ENCODE results near the gene EBF3. TPM values are rescaled to one million over a fixed set of nuclear protein-coding genes. Genes with fewer than 3 reads are reported as not detected.

EBF3 gene
- total RNA-seq, 1 experiment from 2014 or later = not detected

DNA sequence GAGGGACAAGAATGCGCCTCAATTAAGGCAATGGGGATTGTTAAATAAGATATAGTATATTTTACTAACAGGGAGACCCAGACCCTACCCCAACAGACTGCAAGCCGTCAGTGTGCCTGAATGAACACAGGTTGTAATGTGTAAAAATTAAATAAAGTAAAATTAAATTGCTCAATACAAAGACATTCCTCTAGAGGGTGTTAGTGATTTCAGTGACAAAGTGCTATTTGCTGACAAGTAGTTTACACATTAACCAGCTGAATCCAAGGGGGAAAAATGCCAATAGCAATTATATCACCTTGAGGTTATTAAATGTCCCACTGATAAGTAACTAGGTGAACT is 110.5 kb downstream of the EBF3 start:
- peak; percentile 3 for DNase-seq (ENCODE audit: low read depth)

DNA sequence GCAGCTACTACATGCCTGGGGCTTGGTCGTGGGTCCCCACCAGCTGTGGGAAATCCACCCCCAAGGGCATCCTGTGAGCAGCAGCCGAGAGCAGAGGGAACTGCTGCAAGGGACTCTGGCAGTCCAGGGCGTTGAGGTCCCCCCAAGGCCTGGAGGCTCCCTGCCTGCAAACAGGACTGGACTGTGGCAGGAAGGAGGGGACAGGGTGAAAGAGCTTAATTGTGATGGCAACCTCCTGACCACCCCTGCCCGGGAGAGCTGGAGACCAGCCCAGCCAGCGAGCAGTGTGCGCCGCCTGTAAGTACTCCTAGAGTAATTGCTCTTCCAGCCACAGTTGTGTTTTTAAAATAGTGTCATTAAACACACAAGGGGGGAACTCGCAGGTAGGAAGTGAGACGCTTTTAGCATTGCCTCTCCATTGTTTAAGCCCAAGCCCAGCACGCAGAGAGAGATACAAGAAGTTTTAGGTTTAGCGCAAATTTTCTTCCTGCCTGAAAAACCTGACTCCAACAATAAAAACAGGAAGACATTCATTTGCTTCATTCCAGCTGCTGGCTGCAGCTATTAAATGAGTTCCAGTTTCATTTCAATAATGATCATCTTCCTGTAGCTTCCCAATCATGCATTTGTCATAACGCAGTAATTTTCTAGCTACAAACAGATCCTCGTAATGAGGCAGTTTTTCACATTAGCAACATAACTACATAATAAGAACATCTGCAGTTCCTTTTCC is 111.1 kb downstream of the EBF3 start:
- DNase-seq (ENCODE audit: low read depth) = no peak

DNA sequence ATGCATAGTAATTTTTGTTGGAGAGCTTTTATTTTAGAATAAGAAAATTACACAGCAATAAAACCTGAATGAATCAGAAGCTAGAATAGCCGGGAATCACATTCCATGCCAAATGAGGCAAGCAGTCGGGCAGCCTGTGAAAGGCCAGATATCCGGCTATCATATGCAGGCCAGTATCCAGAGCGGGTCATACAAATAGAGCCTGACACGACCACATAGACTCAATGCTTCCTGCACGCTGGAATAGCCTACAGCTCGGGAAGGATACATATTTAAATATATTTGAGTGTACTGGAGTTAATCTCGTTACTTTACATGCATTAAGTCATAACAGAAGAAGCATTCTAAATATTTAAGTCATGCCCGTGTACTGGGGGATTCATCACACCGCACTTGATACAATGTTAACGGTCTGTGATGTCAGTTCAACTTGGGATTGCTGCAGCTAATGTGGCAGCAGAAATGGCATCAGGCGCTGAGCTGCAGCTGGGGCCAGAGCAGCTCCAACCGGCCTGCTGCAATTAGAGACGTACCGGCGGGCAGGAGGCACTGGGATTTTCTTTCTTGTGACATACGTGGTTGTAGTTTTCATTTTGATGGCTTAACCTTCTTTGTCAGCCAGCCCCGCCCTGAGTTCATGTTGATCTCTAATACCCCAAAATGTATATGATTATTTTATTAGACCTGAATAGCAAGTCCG is 112.0 kb downstream of the EBF3 start:
- DNase-seq (ENCODE audit: low read depth) = no peak

DNA sequence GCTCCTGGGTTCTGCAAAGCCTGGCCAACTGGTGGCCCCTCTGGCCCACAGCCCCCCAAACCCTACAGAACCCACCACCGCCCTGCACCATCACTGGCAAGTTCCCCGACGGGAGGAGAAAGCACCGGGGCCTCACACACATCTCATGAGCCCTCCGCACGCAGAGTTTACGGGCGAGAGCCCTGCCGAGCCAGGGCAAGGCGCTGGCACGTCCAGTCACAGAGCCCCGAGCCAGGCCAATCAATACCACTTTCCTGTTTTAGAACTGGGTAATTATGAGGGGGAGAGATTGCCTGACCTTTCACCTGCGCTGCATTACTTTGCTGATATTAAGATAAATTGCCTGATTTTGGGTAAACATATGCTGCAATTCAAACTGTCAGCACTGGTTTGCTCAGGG is 113.3 kb downstream of the EBF3 start:
- DNase-seq (ENCODE audit: low read depth) = no peak

DNA sequence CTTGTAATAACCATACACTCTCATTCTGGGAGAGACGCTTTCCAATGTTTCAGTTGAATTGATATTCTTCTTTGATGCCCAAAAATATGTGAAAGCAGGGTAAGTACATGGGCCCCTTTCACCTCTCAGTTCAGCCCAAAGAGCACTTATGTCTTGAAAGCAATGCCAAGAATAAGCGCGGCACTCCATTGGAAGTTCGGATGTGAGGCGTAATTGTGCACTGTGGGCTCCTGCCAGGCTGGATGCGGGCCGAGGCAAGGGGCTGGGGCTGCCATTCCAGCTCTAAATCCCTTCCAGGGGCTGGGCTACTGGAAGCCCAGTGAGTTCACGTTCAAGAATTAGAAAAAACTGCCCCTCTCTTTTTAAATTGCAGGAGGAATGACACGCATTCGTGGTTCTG is 113.8 kb downstream of the EBF3 start:
- DNase-seq (ENCODE audit: low read depth) = no peak

DNA sequence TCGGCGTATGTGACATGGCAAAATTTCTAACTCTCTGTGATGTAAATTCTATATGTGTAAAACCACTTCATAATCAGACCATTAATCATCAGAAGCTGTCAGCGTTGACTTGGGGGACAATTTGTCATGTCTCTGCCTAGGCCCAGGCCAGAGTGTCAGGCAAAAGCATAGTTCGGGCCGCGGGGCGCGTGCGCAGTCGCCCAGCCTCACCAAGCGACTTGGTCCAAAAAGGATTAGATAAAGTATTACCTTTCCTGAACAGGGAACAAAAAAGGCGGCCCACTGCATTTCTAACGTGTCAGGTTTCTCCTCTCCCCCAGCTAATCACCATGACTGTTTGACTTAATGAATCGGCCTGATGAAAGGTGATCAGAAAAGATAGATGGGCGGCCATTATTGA is 114.2 kb downstream of the EBF3 start:
- DNase-seq (ENCODE audit: low read depth) = no peak

DNA sequence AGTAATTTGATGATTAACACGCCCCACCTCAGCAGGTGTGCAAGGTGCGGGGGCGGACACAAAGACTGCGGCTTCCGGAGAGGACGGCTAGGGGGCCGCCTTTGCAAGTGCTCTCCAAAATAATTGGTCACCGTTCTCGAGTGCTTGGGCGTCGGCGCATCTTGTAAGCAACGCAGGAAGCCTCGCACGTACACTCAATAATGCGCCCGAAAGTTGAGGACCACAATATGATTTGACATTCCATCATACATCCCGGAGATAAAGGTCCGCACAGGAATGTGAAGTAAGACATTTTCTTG is 114.7 kb downstream of the EBF3 start:
- DNase-seq (ENCODE audit: low read depth) = no peak

DNA sequence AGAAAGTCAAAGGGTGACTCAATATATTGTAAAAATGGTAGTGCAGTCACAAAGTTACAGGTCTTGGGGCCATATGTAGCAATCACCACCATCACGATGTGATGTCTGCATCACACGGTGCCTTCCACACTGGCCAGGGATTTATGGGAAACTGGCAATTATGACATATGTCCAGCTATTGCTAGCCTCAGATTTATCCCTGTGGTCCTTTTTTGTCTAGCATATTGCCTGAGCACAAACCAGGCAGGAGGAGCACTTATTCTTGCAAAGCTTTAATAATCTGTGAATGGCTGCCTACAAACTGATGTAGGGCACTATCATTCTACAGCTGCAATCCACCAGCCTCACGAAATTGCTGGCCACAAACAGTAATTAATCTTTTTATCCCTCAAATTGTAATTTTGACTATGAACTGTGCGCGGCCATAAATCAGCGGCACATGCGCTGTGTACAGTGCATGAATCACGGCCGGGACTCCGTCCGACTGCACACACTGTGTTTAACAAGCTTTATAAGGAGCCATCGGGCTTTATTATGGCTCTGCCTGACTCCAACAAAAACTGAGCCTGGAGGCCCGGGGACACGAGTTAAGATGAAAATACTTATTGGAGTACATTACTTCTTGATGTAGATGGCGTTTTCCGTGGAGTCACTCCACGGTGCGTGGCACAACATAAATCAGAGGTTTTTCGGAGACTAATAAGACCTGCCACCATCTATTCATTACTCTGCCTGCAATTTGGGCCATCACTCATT is 115.2 kb downstream of the EBF3 start:
- DNase-seq (ENCODE audit: low read depth) = no peak

DNA sequence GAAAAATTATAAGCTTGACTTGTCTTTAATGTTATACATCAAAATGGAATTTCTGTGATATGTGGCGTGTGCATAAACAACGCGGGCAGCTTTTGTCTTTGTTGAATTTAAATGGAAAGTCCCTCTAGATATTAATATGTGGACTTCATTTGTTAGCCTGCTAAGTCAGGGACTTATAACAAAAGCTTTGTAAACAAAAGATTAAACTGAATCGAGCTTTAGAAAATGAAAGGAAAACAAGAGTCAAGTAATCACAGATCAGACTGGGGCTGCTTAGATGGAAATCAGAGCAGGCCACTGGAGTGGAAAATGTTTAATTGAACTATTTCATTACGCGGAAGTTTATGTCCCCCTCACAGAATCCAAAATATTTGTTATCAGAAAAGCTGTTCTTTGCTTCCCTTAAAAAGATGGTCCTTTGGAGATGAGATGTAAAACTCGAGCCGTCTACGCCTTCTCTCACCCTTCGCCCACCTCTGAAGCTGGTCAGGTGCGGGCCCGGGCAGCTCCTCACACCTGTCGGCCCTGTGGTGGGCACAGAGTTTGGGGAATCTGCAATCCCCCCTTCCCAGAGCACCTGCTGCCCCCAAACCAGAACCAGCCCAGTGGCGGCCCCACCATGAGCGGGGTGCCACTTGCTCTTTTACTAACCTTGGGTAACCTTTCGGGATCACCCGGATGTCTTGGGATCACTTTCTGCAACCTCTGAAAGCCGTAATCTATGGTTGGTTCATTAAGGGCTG is 116.2 kb downstream of the EBF3 start:
- DNase-seq (ENCODE audit: low read depth) = no peak

DNA sequence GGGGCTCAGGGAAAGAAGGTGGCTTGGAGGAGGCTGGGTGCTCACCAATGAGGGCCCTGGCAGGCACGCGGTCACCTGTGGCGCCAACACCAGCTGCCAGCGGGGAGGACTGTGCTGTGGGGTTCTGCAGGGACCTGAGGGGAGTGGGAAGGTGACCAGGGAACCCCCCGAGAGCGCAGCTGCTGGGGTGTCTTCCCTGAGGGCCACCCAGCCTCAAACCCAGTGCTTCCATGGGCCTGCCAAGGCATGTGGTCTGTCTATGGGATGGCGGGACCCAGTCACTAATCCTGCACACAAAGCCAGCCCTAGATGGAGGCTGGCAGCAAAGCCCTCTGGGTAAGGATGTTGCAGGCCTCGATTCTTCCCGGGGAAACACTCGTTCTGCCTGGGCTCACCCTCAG is 117.1 kb downstream of the EBF3 start:
- no peak for DNase-seq (ENCODE audit: low read depth)

DNA sequence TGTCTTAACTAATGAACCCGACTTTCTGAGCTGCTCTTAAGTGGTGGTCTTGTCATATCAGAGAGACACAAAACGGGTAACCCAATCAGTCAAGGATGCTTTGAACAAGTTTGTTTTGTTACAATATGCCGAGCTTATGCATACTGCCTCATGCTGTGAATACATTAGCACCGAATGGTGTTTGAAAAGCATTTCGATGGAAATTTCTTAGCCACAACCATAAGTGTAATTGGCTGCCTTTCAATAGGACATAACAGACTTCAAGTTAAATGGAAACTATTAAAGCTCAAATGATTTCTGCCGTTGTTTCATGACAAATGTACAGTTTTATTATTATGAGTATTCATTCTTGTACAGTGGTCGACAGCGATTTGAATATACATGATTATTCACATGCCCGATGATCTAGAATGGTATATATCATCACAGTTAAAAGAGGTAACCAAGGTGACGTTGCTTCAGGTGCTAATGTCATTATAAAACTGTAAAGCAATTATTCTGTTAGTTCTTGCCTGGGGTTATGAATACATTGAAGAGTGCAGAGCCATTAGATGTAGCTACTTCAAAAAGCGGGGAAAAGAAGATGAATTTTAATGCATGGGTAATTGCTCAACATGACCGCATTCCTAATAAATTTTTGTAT is 118.8 kb downstream of the EBF3 start:
- DNase-seq (ENCODE audit: low read depth) = no peak

DNA sequence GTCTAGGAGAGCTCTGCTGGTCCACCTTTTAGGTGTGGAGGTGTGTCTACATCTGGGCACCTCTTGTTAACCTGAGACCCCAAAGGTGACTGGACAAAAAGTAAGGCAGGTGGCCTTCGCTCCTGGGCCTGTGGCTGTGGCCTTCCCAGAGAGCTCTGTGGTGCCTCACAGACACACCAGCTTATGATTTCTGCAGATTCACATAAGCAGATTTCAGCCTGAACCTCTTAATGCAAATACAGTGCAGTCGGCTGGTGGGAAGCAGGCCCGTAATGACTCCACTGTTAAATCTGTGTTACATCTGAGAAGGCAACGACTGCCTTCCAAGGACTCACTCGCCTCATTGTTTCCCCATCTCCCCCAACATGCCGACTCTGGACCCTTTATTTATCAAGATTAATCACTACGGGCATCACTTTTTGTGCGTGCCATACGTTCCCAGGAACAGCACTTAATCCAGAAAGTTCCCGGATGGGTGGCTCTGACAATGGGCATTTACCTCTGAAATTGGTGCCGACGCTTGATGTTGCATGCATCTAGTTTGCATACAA is 119.8 kb downstream of the EBF3 start:
- no peak for DNase-seq (ENCODE audit: low read depth)

DNA sequence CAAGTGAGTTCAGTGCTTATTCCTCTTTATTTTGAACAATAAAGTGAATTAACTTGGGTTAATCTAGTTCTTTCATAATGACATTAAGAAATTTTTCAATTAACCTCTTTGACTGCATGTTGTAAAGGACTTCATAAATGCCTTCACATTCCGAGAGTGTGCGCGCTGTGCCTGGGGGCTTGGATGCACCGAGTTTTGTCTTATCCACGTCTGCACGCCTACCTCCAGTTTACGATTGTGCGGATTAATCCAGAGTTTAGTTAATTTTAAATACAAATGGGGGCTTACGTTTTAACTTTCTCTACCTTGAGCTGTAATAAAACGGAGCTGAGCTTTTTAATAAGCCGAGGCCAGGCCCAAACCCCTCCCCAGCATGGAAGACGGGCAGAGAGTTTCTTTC is 120.4 kb downstream of the EBF3 start:
- DNase-seq (ENCODE audit: low read depth) = no peak

DNA sequence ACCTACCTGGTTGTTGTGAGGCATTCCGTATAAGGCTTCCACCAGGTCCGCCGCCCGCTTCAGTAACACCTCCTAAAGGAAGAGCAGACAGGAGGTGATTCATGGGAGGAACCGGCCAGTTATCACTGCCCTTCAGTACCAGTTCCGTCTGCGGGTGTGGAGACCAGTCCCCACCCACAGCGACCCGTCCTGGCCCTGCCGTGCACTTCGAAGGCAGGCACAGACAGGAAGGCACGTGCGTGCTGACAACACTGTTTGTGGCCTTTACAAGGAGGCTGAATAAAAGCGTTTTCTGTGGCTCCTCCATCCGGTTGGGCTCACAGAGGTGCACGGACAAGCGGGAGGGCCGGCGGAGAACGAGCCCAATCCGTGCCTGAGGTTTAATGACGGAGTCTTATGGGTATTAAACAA is 120.9 kb downstream of the EBF3 start:
- no peak for DNase-seq (ENCODE audit: low read depth)

DNA sequence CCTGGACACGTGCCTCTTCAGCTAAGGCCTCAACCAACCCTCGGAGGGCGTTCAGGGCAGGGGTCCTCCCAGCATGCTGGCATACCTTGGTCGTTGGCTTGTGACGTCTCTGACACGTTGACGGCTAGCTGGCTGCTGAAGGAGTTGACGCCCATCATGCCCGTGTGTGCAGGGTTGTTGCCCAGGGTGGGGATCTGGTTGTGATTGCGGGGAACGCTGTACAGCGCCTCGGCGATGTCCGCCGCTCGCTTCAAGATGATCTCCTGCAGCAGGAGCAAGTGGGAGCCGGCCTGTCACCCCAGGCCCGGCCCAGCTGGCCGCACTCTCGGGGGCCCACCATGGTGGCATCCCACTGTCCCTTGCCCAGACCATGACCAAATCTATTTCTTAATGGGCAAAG is 122.0 kb downstream of the EBF3 start:
- no peak for DNase-seq (ENCODE audit: low read depth)

DNA sequence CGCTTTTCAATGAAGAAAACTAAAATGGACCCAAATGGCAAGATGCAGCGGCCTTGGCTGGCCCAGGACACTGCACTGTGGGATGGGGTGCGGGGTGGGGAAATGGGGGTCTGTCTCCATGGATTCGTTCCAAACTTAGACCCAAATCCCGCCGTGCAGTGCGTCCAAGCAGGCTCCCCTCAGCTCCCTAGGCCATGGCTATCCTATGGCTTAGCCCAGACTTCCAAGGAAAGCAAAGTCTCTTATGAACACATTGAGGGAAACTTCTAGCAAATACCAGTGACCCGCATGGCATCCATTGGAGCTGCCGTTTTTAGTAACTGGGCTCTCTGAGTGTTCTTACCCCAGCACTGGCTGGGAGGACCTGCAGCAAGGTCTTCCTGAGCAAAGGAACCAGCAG is 122.5 kb downstream of the EBF3 start:
- DNase-seq (ENCODE audit: low read depth) = no peak

DNA sequence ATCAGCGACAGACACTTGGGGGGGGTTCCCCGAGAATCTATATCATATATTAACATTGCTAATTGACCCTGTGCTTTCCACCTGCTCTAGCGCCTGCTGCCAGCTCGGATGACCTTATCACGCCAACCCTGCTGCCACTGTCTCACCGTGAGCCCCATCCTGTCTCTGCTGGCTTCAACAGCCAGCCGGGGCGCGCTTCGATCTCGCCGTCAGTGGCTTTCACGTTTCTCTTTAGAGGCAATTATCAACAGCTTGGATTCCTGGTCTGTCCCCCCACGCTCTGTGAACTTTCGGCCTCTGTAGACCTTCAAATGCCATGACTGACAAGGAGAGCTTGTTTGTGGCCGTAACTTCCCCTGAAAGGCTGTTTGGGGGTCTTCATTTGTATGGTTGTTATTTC is 123.0 kb downstream of the EBF3 start:
- DNase-seq (ENCODE audit: low read depth) = no peak

DNA sequence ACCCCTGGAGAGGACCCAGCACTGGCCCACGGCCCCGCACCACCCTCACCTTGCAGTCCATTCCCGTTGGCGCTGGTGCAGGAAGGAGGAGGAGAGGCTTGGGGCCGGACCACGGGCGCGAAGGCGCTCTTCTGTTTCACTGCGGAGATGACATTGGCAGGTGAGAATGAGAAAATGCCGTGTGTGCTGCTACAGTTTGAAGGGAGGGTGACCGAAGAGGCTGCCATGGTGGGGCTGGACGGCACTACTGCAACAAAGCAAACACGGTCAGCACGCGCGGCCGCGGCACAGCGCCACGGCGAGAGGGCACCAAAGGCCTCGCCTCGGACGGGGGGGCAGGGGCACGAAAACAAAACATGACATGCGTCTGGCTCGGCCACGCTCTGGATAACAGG is 123.9 kb downstream of the EBF3 start:
- no peak for DNase-seq (ENCODE audit: low read depth)

DNA sequence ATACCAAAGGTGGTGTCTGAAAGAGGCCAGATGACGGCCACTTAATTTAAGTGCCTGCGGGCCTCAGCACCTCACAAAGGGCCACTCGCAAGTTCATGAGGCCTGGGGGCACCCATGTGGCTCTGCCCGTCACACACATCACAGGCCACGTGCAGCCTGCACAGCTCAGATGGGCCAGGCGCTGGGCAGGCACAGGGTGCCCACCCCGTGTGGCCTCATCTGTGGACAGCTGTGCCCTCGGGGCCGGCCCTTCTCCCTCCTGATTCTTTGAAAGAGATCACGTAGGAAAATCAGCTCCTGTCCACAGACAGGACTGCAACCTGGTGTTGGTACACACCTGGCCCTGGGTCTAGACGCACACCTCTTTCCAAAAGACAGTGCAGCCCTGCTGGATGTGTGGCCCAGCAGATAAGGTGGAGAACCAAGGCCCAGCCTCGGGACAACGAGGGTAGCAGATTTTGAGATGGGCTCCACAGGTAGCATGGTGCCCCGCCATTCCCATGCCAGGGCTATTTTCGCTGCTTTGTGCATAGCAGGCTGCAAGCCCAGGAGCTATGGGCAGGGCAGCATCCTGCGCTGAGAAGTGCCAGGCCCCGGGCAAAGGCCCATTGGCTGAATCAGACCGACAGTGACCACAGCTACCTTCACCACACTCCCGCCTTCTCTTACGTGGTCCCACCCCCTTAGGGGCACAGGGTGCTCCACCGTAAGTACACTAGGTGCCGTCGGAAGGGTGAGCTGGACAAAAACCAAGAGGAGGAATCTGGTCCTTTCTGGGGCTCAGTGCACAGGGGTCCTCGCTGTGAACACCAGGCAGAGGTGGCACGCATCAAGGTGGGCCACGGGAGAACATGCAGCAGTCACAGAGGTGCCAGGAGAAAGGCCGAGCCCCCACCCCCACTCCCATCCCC is 124.5 kb downstream of the EBF3 start:
- DNase-seq (ENCODE audit: low read depth) = no peak

DNA sequence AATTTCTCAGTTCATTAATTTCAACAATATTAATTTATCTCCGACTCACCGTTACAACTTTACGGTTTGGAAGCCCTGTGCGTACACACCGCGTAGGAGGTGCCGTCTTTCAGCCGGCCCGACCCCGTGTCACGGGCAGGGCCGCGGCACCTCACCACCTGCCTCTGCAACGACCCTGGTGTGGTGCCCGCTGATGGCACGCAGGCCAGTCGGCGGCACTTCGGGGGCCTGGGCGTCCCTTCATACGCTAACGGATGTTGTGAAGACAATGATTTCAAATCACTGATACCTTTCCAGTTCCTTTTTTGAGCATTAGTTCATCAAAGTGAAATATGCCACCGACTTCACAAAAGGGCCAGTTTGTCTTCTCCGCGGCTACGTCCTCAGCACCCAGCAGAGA is 125.3 kb downstream of the EBF3 start:
- DNase-seq (ENCODE audit: low read depth) = no peak
